ENCODE data around the gene CRYGD. TPM values are rescaled to one million over a fixed set of nuclear protein-coding genes. Genes with fewer than 3 reads are reported as not detected.

The CRYGD gene
- total RNA-seq, 1 donor from 2014 or later, result not detected

GRCh38 chr2:208090420-208090819, 33.9 kb downstream of the CRYGD start:
- TF ChIP-seq CTCF (conservative IDR thresholded peaks at IDR 0.05), result no peak

GRCh38 chr2:208086029-208086428, 38.3 kb downstream of the CRYGD start:
- Mint-ChIP-seq H3K27ac (ENCODE audit: unreplicated experiment) (no peak overlapping the region), H3K36me3 (ENCODE audit: low read depth) (no peaks in the 10 kb centered on the region), H3K9me3 (peaks cover 9% of the 10 kb centered on the region), H3K27me3 (ENCODE audit: low read depth) (peaks cover 25% of the 10 kb centered on the region), H3K4me3 (no peak overlapping the region), H3K4me1 (no peaks in the 10 kb centered on the region)
- TF ChIP-seq CTCF (conservative IDR thresholded peaks at IDR 0.05), result no peak
- no peak for DNase-seq (ENCODE audit: low read depth, low spot score)

More at GRCh38 chr2:208090420-208090819, 33.9 kb downstream of the CRYGD start:
- Mint-ChIP-seq H3K9me3 (peaks cover 6% of the 10 kb centered on the region), H3K4me3 (no peak overlapping the region), H3K27me3 (ENCODE audit: low read depth) (peaks cover 5% of the 10 kb centered on the region), H3K36me3 (ENCODE audit: low read depth) (no peaks in the 10 kb centered on the region), H3K27ac (ENCODE audit: unreplicated experiment) (no peak overlapping the region), H3K4me1 (no peaks in the 10 kb centered on the region)
- DNase-seq (ENCODE audit: low read depth, low spot score), result no peak

- Mint-ChIP-seq H3K4me3 (no peak overlapping the region), H3K9me3 (peaks cover 4% of the 10 kb centered on the region), H3K36me3 (ENCODE audit: low read depth) (no peaks in the 10 kb centered on the region), H3K27me3 (ENCODE audit: low read depth) (peaks cover 28% of the 10 kb centered on the region), H3K27ac (ENCODE audit: unreplicated experiment) (no peak overlapping the region), H3K4me1 (no peaks in the 10 kb centered on the region)
- TF ChIP-seq CTCF (conservative IDR thresholded peaks at IDR 0.05), result no peak
- DNase-seq (ENCODE audit: low read depth, low spot score), result no peak
Observed at GRCh38 chr2:208083807-208084206, 40.5 kb downstream of the CRYGD start.

GRCh38 chr2:208077276-208077675, 47.0 kb downstream of the CRYGD start:
- H3K4me1 Mint-ChIP-seq, result no peaks in the 10 kb centered on the region

GRCh38 chr2:208074610-208075356, 49.5 kb downstream of the CRYGD start:
- no peak for DNase-seq (ENCODE audit: low read depth, low spot score)
- no peak overlapping the region for H3K4me3 Mint-ChIP-seq
- TF ChIP-seq CTCF (conservative IDR thresholded peaks at IDR 0.05), result no peak
- no peaks in the 10 kb centered on the region for H3K36me3 Mint-ChIP-seq (ENCODE audit: low read depth)
- H3K27ac Mint-ChIP-seq (ENCODE audit: unreplicated experiment), result no peak overlapping the region
- no peaks in the 10 kb centered on the region for H3K9me3 Mint-ChIP-seq
- H3K4me1 Mint-ChIP-seq, result no peaks in the 10 kb centered on the region
- peaks cover 3% of the 10 kb centered on the region for H3K27me3 Mint-ChIP-seq (ENCODE audit: low read depth)

More at GRCh38 chr2:208077276-208077675, 47.0 kb downstream of the CRYGD start:
- Mint-ChIP-seq H3K36me3 (ENCODE audit: low read depth) (no peaks in the 10 kb centered on the region), H3K9me3 (peaks cover 2% of the 10 kb centered on the region), H3K4me3 (no peak overlapping the region), H3K27ac (ENCODE audit: unreplicated experiment) (no peak overlapping the region), H3K27me3 (ENCODE audit: low read depth) (peaks cover 8% of the 10 kb centered on the region)
- TF ChIP-seq CTCF (conservative IDR thresholded peaks at IDR 0.05), result no peak
- no peak for DNase-seq (ENCODE audit: low read depth, low spot score)
